Measurements from ENCODE around the gene CADPS2. TPM values are rescaled to one million over a fixed set of nuclear protein-coding genes. Genes with fewer than 3 reads are reported as not detected.

The CADPS2 gene
- polyA plus RNA-seq, 3 donors from 2014 or later, result not detected

DNA sequence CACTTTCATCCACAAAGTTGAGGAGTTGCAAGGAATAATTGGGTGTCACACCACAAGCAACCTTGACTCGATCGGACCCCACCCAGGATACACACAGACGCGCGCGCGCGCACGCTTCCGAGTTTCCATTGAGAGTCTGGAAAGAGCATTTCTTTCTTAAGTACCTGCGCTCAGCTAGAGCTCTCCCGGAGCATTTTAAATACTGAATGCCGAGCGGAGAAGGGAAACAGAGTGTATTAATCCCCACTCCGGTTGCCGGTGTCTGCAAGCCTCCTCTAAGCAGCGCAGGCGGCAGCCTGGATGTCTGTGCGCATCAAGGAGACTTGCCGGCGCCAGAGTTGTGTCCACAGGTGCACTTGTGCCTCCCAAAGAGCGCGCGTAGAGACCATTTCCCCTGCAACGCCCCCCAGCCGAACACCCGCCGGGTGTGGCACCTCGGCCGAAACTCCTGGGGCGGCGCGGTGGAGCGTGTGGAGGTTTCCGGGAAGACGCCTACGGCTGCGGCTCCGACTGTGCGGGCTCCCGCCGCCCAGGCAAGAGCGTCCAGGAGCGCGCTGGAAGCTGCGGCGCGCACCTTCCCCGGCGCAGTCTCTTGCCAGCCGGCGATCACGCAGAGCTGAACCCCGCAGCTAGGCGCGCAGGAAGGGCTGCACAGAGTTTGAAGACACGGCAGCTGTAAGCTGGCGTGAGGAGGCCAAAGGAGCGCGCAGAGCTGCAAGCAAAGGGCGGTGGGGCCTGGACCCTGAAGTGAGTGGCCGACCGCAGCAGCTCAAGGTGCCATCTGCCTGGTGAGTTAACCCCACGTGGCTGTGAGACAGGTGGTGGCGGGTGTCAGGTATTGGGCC, 580.6 kb downstream of the CADPS2 start:
- Mint-ChIP-seq H3K4me1 (no peaks in the 10 kb centered on the region), H3K4me3 (no peak overlapping the region)

DNA sequence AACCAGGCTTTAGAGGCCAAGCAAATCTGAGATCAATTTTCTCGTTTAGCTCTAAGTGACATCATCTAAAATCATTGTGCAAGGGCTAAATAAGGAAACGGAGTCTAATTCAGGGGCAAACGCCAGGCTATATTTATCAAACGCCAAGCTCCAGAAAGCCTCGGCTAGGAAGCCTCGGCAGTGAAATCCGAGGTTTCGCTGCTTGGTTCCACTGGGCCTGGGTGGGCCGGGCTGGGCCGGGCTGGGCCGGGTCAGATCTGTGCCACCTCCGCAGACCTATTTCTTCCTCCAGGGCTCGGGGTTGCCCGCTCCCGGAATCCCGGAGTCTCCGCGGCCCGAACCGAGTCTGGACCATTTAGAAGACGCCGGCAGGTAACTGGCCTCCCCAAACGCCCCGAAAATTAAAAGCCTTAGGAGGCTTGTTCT, 581.3 kb downstream of the CADPS2 start:
- DNase-seq, result no peak
- Mint-ChIP-seq H3K9me3 (peaks cover 3 to 30% (median 21%) of the 10 kb centered on the region in 6 donors), H3K4me3 (no peak overlapping the region), H3K27ac (no peak overlapping the region), H3K27me3 (ENCODE audit: low read depth in 3 of 3) (peaks cover 19 to 30% (median 24%) of the 10 kb centered on the region in 3 donors), H3K36me3 (peaks cover 0 to 6% (median 3%) of the 10 kb centered on the region in 3 donors), H3K4me1 (no peaks in the 10 kb centered on the region)

More for the DNA sequence above, 580.6 kb downstream of the CADPS2 start:
- peaks cover 0 to 6% (median 3%) of the 10 kb centered on the region in 3 donors for H3K36me3 Mint-ChIP-seq
- H3K27me3 Mint-ChIP-seq (ENCODE audit: low read depth in 3 of 3), result peaks cover 19 to 28% (median 22%) of the 10 kb centered on the region in 3 donors
- H3K9me3 Mint-ChIP-seq, result peaks cover 3 to 27% (median 19%) of the 10 kb centered on the region in 6 donors
- no peak overlapping the region for H3K27ac Mint-ChIP-seq
- DNase-seq, result no peak

DNA sequence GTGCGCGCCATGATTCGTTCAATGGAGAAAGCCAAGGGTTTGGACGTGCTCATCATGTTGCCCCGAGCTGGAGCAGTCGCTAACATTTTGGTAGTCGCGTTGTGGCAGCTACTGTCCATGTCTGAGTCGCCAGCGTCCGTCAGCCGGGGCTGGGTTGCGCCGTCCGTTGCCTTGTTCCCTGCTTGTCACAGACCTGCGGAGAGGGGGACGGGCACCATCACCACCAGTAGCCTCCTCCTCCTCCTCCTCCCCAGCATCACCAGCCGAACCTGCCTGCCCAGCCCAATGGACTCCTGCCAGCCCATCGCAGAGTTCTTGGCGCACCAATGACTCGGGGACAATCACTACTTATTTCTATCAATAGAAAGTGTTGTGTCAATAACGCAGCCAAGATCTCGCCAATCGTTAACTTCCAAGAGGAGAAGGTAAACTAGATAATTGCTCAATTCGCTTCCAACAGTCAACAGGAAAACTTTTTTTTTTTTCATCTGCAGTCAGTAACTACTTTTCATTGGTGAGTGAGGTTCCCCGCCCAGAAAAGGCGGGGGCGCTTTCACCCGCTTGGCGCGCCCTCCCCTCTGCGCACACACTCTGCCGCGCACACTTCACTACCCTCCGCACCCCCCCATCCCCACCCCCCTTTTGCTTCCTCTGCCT, 581.8 kb downstream of the CADPS2 start, which contains the start of gene FEZF1:
Gene FEZF1 (minus strand): TSS at position 432 of the 657 bp plus-strand sequence. CDS start 313 bp downstream, at position 119.
- no peak within 1 kb of the TSS for H3K27ac Mint-ChIP-seq
- H3K36me3 Mint-ChIP-seq, result peaks cover 0 to 6% (median 3%) of the 10 kb centered on the region in 3 donors
- H3K9me3 Mint-ChIP-seq, result peaks cover 3 to 30% (median 22%) of the 10 kb centered on the region in 6 donors
- DNase-seq, result no peak
- H3K4me1 Mint-ChIP-seq, result no peaks in the 10 kb centered on the region
- peaks cover 18 to 31% (median 26%) of the 10 kb centered on the region in 3 donors for H3K27me3 Mint-ChIP-seq (ENCODE audit: low read depth in 3 of 3)
- no peak within 1 kb of the TSS for H3K4me3 Mint-ChIP-seq

DNA sequence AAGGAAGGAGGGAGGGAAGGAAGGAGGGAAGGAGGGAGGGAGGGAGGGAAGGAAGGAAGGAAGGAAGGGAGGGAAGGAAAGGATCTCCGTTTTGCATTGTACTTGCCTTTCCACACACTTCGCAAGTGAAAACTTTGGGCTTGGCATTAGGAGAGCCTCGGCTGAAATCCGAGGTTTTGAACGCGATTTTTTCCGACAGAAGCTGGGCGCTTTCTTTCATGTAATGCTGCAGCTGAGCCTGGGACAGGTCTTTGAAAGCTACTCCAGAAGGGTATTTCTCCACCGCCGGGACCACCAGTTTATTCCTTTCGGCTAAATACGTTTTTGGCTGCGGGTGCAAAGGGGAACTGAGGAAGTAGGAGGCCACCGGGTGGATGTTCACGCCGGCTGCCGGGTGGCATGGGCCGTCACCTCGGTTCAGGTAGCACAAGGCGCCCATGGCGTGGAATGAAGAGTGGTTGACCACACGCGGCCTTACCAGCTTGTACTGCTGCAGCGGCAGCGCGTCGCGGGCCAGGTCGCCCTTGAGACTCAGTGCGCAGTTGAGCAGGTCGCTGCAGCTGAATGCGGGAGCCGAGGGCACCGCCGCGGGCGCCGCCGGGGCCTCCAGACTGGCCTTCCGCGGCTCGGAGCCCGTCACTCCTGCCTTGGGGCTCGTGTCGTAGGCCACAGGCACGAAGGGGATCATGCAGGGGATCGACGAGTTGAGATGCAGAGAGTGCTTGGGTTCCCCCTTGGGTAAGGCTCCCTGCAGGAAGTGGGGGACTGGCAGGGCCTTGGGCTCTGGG, 582.5 kb downstream of the CADPS2 start:
- no peak for DNase-seq
- no peaks in the 10 kb centered on the region for H3K4me1 Mint-ChIP-seq
- H3K36me3 Mint-ChIP-seq, result peaks cover 0 to 6% (median 3%) of the 10 kb centered on the region in 3 donors
- no peak overlapping the region for H3K27ac Mint-ChIP-seq
- H3K27me3 Mint-ChIP-seq (ENCODE audit: low read depth in 3 of 3), result peaks cover 19 to 32% (median 28%) of the 10 kb centered on the region in 3 donors
- H3K4me3 Mint-ChIP-seq, result no peak overlapping the region
- H3K9me3 Mint-ChIP-seq, result peaks cover 7 to 37% (median 27%) of the 10 kb centered on the region in 6 donors

DNA sequence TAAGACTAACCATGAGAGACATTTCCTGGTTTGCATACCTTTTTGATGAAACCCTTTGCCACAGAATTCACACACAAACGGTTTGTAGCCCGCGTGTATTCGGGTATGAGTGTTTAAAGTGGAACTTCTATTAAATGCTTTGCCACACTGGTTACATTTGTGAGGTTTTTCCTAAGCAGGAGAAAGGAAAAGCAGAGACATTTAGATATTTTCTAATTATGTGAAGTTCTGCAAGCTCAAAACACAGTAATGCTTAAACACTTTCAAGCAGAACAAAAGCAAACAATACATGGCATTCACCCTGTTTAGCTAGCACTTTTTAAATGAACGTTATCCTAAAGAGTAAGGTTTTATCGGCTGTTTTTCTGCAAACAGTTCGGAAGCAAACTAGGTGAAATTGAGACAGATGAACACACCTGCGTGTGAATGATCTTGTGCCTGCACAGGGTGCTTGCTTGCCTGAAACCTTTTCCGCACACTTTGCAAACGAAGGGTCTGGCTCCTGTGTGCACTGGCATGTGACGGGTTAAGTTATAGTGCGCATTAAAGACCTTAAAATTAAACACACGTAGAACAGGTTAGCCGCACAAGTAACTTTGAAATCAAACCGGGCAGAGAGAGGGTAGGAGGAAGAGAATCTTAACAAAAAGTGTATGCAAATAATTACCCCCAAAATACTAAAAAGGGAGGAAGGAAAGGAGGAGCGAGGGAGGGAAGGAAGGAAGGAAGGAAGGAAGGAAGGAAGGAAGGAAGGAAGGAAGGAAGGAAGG, 583.3 kb downstream of the CADPS2 start:
- Mint-ChIP-seq H3K4me3 (no peak overlapping the region), H3K27ac (no peak overlapping the region), H3K4me1 (no peaks in the 10 kb centered on the region)

DNA sequence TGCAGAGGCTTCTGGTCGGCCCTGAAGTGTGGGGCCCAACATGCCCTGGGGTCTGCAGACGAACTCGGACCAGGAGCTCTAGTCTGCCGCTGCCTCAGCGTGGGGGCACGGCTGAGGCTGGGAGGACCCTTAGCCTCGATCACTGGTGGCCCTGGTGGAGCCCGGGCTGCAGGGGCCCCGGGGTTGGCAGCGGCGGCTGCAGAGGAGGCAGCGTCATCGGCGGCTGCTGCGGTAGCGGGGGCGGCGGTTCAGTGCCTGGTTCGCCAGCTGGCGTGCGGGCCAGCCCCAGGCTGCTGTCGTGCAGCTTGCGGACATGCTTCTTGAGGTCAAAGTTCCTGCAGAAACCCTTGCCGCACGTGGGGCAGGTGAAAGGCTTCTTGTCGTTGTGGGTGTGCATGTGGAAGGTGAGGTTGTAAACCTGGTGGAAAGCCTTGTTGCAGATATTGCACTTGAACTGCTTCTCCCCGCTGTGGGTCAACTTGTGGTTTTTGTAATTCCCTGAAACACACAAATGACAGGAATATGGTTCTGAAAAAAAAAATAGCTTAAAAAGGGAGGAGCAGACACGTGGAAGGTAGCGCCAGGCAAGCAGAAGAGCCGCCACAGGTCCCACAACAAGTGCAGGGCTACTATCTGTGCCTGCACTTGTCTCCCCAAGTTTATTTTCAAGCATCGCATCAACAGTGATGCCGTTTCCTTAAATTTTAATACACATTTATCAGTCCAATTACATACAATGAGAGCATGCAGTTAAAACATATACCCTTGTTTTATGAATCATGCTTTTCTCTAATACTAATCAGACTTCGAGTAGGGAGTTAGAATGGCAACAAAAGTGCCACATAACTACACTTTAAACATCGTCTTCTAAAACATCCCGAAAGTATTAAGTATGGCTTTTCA, 584.2 kb downstream of the CADPS2 start:
- H3K27ac Mint-ChIP-seq, result no peak overlapping the region
- H3K27me3 Mint-ChIP-seq (ENCODE audit: low read depth in 3 of 3), result peaks cover 19 to 34% (median 28%) of the 10 kb centered on the region in 3 donors
- H3K36me3 Mint-ChIP-seq, result peaks cover 0 to 6% (median 3%) of the 10 kb centered on the region in 3 donors
- no peaks in the 10 kb centered on the region for H3K4me1 Mint-ChIP-seq
- H3K4me3 Mint-ChIP-seq, result no peak overlapping the region
- DNase-seq, result no peak
- H3K9me3 Mint-ChIP-seq, result peaks cover 7 to 41% (median 26%) of the 10 kb centered on the region in 6 donors

More for the DNA sequence above, 583.3 kb downstream of the CADPS2 start:
- peaks cover 19 to 34% (median 28%) of the 10 kb centered on the region in 3 donors for H3K27me3 Mint-ChIP-seq (ENCODE audit: low read depth in 3 of 3)
- H3K36me3 Mint-ChIP-seq, result peaks cover 0 to 6% (median 3%) of the 10 kb centered on the region in 3 donors
- H3K9me3 Mint-ChIP-seq, result peaks cover 7 to 41% (median 27%) of the 10 kb centered on the region in 6 donors
- DNase-seq, result no peak

DNA sequence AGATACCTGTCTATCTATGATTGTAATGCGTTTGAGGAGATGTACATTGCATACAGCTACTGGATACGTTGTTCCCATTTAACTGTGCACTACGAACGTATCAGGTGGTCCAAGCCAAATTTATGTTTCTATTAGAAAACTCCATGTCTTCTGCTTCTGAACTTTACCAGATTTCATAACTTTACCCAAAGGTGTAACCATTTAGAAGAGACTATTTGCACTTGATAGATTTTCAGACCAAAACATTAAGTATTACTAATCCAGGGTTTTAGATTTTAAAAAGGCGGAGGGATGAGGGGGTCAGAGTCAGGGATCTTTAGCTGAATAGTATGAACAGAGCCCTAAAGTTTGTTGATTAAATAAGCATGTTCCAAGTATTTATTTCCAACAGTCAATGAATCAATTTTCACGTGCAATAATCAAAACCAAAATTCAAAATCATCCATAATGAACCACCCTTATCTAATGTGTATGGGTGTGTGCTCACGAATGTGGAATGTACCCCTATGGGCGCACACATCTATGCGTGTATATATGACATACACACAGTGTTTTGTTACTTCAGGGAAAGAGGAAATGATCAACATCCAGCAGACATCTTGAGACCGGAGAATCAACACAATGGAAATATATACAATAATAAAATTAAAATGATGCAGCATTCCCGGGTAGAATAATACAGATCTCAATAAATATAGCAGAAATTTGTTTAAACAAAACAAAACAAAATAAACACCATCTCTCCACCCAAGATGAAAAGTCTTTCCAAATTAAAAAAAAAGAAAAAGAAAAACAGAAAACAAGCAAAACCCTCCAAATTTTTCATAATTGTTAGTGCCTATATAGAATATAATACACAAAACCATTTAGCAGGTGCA, 585.1 kb downstream of the CADPS2 start:
- no peak for DNase-seq
- Mint-ChIP-seq H3K27me3 (ENCODE audit: low read depth in 3 of 3) (peaks cover 15 to 31% (median 28%) of the 10 kb centered on the region in 3 donors), H3K36me3 (peaks cover 0 to 6% (median 3%) of the 10 kb centered on the region in 3 donors), H3K27ac (no peak overlapping the region), H3K9me3 (peaks cover 7 to 41% (median 26%) of the 10 kb centered on the region in 6 donors), H3K4me1 (no peaks in the 10 kb centered on the region), H3K4me3 (peak overlapping the region in 1 of 5 donors; percentile 8)

DNA sequence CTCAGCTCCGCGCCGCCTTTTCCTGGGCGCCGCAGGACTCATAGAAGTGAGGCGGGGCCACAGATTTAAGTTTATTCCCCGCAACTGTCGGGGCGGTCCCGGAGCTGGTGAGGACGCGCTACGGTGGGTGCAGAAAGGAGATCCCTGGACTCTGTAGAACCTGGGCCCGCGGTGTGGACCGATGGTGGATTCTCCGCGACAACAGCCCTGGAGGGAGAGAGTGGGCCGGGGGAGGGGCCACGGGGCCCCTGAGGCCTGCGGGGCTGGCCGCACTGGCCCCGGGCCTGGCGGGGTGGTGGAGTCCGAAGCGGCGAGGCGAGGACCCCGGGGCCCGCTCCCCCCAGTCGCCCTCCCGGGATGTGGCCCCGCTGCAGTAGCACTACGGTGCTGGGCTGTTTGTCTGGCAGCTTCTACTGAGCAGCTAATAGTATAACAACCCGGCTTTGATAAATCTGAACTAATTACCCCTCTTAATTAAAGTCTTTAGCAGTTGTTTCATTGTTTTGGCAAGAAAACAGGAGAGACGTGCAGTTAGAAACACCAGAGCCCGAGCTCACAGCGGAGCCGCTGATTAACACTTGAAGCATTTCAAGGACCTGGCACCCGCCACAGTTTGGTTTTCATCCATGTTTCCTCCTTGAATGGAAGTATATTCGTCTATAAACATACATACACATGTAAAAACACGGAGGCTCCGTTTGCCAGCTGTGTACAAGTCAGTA, 585.9 kb downstream of the CADPS2 start:
- Mint-ChIP-seq H3K27me3 (ENCODE audit: low read depth in 3 of 3) (peaks cover 13 to 31% (median 28%) of the 10 kb centered on the region in 3 donors), H3K36me3 (peaks cover 0 to 6% (median 5%) of the 10 kb centered on the region in 3 donors), H3K9me3 (peaks cover 9 to 45% (median 26%) of the 10 kb centered on the region in 6 donors), H3K4me3 (peak overlapping the region in 1 of 5 donors; percentile 5), H3K27ac (no peak overlapping the region), H3K4me1 (no peaks in the 10 kb centered on the region)
- no peak for DNase-seq

DNA sequence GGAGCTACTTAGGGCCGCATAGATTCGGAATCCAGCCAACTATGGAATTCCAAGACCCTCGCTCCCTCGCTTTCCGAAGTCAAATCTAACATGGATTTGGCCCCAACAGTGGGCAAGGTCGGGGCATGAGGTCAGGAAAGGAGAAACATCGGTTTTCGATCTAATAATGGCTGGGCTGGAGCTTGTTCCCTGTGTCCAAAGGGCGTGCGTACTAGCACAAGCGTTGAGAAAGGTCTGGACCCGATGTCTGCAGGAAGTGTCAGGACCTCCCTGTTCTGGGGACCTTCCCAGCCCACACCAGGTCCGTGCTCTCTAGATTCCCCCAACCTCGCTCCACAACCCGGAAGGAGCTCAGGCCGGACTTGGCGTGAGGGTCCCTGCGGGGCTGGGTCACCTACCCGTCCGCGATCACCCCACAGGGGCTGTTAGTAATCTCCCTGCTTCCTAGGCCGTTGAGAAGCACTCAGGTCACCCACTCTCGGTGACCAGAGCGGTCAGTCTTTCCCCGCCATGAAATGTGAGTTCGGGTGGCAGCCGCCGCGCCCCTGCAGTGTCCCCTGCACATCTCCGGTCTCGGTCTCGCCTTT, 586.5 kb downstream of the CADPS2 start:
- peak overlapping the region in 1 of 5 donors; percentile 5 for H3K4me3 Mint-ChIP-seq
- H3K9me3 Mint-ChIP-seq, result peaks cover 9 to 50% (median 26%) of the 10 kb centered on the region in 6 donors
- peaks cover 15 to 32% (median 28%) of the 10 kb centered on the region in 3 donors for H3K27me3 Mint-ChIP-seq (ENCODE audit: low read depth in 3 of 3)

DNA sequence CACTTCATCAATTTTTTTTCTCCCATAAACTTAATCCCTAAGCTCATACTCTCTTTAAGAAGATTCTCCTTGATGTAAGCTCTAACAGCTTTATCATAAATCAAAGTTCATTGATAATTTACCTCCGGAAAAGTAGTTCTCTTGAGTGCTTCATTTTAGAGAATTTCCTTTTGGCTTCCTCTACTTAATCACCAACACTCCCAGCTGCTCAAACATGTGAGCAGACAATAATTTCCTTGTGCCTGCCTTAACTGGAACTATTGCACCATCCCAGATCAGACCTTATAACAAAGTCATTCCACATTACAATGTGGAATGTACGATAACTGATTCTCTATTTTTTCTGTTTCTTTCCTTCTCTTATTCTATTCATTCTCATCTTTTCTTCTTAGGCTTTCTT, 587.6 kb downstream of the CADPS2 start:
- Mint-ChIP-seq H3K4me1 (no peaks in the 10 kb centered on the region), H3K9me3 (peaks cover 9 to 50% (median 26%) of the 10 kb centered on the region in 6 donors), H3K36me3 (peaks cover 0 to 6% (median 3%) of the 10 kb centered on the region in 3 donors), H3K4me3 (no peak overlapping the region), H3K27ac (no peak overlapping the region), H3K27me3 (ENCODE audit: low read depth in 3 of 3) (peaks cover 15 to 32% (median 24%) of the 10 kb centered on the region in 3 donors)
- DNase-seq, result no peak

More for the DNA sequence above, 586.5 kb downstream of the CADPS2 start:
- Mint-ChIP-seq H3K36me3 (peaks cover 0 to 6% (median 6%) of the 10 kb centered on the region in 3 donors), H3K4me1 (no peaks in the 10 kb centered on the region), H3K27ac (no peak overlapping the region)
- no peak for DNase-seq

All from immature natural killer cell (primary cell).